GM23248 (cell line): ENCODE measurements around the gene ZDHHC11.

Source experiments
- EZH2 ChIP-seq: fragments of 200-600 bp; sonication (generic); IDR thresholded peaks from 2 replicates; pipeline ENCODE4 v1.6.1; 2018; ENCODE audit warnings: antibody characterized with exemption, mild to moderate bottlenecking; ENCODE audit not compliant: insufficient read depth, poor library complexity, severe bottlenecking
- EZH2phosphoT487 ChIP-seq: fragments of 200-600 bp; sonication (generic); IDR thresholded peaks from 2 replicates; pipeline ENCODE4 v1.6.1; 2018; ENCODE audit warnings: antibody characterized with exemption, moderate library complexity, mild to moderate bottlenecking, low read depth; ENCODE audit not compliant: insufficient read depth

DNA sequence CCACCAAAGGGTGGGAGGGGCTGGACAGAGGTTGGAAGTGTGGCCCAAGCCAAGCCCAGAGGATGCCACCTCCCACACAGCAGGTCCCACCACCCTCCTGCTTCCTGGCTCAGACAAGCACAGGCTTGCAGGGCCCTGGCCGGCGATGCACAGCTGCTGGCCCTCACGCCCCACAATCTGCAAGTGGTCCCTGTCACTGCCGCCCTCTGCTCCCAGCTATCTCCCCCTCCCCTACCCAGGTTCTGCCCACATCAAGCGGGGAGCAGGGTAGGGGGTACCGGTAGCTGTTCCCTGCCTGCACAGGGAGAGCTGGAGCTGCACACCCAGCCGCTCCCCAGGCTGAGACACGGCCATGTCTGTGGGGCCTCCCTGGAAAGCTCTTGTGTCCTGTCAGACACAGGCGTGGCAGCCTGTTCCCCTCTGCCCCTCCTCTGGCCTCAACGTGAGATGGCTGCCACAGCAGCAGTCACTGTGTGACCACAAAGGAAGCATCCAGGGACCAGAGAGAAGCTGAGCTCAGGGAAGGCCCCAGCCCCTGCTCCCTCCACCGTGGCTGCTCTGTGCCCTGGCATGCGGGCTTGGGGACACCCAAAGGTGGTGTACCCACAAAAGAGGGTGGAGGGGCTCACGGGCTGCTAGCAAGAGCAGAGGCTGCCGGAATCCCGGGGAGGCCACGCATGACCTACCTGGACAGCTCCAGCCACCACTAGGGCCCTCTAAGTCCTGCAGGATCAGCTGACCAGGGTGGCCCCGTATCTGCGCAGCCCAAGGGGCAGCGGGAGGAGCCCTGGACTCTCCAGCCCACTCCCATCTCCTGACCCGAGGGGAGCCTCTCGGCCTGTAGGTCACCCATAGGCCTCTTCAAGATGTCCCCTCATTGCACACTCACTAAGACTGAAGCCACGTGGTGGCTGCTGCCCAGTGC lies 10.9 kb upstream of the ZDHHC11 start:
- TF ChIP-seq EZH2phosphoT487 (no peak), EZH2 (no peak)
